ENCODE data around the gene KIAA0319L.

Gene KIAA0319L

DNA sequence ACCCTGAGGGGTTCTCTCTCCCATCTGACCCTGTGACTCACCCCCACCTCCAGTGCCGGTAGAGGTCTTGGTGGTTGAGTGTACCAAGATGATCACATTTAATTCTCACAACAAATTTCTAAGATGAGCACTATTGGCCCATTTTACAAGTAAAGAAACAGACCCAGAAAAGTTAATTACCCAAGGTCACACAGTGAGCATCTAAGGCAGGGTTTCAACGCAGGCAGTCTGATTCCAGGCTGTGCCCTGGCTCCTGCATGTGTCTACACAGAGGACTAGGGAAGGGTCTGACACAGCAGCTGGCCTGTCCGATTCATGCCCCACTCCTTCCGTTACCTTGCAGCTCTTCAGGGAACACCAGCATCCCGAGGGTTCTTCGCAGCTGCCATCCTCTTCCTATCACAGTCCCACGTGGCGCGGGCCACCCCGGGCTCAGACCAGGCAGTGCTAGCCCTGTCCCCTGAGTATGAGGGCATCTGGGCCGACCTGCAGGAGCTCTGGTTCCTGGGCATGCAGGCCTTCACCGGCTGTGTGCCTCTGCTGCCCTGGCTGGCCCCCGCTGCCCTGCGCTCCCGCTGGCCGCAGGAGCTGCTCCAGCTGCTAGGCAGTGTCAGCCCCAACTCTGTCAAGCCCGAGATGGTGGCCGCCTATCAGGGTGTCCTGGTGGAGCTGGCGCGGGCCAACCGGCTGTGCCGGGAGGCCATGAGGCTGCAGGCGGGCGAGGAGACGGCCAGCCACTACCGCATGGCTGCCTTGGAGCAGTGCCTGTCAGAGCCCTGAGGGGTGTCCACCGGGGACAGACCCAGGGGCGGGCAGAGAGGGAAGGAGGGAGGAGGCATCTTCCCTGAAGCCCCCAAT lies 7.9 kb upstream of the KIAA0319L start:
- FAIRE-seq (no peak), DNase-seq (ENCODE audit: extremely low spot score, insufficient read length, low read depth) (no peak)

DNA sequence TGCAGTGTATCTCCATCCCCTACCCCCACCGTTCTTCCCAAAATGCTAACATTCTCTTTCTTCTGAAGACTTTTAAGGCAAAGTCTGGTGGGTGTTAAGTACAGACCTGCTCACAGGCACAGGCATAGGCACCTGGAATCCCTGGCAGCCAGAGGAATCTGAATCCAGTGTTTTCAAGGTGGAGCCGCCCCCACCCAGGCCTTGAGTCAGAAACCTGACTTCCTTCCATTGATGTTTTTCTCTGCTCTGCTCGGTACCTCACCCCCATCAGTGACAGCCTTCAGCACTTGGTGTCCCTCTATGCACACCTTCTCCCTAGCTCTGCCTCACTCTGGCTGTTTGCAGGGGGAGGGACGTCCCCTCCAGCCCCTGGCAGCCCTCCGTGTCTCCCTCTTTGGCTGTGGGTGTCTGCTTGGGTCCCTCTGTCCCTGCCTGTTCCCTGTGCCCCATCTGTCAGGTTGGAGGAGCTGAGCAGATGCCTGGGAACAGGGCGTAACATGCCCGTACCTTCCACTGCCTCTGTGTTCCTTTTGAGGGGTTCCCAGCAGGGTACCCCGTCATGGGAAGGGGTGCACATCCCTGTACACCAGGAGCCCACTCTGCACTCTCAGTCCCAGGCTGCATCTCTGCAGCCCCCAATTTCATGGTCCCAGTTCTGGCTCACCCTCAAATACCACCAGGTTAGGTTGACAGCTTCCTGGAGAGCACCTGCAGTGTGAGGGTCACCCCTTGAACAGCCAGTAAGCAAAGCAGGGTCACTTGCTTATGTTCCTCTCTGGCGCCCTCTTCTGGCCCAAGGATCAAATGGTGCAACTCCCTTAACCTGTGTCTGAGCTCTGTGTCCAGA lies 7.1 kb upstream of the KIAA0319L start:
- FAIRE-seq (peak; percentile 81), DNase-seq (ENCODE audit: extremely low spot score, insufficient read length, low read depth) (peak; percentile 44)

DNA sequence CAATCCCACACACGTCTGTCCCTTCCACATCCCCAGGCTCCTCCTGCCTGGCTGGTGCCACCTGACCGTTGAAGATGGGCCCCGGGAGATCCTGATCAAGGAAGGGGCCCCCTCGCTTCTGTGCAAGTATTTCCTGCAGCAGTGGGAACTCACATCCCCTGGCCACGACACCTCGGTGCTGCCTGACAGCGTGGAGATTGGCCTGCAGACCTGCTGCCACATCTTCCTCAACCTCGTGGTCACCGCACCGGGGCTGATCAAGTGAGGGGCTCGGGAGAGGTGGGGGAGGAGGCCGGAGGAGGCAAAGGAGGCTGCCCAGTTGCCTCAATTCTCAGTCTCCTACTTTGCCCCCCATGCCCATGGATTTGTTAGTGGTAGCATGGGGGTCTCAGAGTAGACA lies 6.0 kb upstream of the KIAA0319L start:
- FAIRE-seq: no peak

DNA sequence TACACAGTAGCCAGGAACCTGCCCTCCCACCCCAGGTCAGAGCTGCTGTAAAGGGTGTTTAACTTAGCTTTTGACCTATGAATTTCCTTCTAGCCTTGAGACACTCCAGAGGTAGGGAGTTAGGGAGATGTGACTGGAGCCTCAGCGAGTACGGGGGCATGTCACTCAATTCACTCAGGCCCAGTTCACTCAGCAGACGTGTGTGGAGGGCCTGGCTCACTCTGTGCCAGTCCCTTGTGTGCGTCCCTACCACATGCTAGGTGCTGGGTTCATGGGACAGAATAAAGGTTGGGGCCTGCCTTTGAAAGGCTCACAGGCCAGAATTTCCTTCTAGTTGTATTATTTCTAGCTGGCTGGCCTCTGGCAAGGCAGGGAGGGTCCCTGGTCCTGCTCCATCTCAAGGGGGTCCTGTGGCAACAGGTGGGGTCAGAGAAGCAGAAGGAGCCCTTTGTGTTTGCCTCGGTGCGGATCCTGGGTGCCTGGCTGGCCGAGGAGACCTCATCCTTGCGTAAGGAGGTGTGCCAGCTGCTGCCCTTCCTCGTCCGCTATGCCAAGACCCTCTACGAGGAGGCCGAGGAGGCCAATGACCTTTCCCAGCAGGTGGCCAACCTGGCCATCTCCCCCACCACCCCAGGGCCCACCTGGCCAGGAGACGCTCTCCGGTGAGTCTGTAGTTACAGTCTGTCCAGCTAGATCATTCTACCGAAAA lies 4.9 kb upstream of the KIAA0319L start:
- no peak for DNase-seq (ENCODE audit: extremely low spot score, insufficient read length, low read depth)
- no peak for FAIRE-seq

More for the DNA sequence above, 6.0 kb upstream of the KIAA0319L start:
- DNase-seq (ENCODE audit: extremely low spot score, insufficient read length, low read depth): no peak

DNA sequence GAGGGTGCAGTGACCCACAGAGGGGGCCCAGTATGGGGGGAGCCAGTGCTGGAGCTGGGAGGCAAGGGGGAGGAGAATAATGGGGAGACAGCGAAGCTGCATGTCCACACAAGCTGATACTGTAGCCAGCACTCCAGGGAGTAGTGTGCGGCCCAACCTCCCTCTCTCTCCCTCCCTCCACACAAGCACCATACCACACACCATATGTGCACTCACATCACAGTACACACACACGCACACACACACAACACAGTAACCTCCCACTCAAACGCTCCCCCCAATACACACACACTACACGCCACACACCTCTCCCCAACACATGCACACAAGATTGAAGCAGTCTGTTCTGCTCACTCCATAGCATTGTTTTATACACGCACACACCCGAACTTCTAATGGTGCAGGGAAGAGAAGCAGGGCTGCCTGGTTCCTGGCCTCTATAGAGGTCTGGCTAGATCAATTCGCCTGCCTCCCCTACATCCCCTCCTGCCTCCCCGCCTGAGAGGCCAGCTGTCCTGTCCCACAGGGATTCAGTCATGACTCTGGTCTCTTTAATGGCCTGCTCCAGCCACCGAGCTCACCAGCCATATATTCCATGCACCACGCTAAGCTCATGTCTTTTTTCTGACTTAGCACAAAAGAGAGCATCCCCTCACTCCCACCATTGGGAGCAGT lies 4.2 kb upstream of the KIAA0319L start:
- FAIRE-seq (no peak), DNase-seq (ENCODE audit: extremely low spot score, insufficient read length, low read depth) (no peak)

DNA sequence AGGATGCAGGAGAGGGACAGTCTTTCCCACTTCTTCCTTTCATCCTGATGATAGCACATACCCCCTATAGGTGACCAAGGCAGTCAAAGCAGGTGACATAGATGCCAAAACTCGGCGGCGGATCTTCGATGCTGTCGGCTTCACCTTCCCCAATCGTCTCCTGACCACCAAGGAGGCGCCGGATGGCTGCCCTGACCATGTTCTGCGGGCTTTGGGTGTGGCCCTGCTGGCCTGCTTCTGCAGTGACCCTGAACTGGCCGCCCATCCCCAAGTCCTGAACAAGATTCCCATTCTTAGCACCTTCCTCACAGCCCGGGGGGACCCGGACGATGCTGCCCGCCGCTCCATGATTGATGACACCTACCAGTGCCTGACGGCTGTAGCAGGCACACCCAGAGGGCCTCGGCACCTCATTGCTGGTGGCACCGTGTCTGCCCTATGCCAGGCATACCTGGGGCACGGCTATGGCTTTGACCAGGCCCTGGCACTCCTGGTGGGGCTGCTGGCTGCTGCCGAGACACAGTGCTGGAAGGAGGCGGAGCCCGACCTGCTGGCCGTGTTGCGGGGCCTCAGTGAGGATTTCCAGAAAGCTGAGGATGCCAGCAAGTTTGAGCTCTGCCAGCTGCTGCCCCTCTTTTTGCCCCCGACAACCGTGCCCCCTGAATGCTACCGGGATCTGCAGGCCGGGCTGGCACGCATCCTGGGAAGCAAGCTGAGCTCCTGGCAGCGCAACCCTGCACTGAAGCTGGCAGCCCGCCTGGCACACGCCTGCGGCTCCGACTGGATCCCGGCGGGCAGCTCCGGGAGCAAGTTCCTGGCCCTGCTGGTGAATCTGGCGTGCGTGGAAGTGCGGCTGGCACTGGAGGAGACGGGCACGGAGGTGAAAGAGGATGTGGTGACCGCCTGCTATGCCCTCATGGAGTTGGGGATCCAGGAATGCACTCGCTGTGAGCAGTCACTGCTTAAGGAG lies 3.3 kb upstream of the KIAA0319L start:
- DNase-seq (ENCODE audit: extremely low spot score, insufficient read length, low read depth) (no peak), FAIRE-seq (no peak)

DNA sequence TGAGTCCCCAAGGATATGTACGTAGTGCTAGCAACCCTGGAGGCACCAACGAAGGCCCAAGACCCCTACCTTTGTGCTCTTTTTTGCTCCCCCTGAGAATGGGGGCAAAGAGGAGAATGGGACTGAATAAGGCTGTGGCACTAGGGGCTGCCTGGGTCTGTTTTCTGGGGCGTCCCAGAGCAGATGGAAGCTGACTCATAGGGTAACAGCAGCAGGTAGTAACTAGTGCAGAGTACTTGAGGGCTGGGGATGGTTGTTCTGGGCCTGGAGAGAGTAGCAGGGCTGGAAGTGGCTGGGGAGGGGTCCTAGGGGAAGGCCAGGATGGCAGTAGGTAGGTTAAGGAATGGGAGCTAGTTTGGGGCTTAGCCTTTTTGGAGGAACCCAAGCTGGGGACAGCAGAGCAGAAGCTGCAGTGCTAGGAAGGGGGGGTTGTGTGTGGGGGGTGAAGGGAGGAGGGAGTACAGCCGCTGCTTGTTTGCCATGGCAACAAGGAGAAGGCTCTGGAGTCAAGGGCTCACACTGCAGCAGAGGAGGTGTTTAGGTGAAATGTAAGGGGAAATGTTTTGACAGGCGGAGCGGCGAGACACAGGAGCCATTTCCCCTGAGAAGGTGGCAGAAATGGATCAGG lies 2.2 kb upstream of the KIAA0319L start:
- no peak for FAIRE-seq
- DNase-seq (ENCODE audit: extremely low spot score, insufficient read length, low read depth): no peak

DNA sequence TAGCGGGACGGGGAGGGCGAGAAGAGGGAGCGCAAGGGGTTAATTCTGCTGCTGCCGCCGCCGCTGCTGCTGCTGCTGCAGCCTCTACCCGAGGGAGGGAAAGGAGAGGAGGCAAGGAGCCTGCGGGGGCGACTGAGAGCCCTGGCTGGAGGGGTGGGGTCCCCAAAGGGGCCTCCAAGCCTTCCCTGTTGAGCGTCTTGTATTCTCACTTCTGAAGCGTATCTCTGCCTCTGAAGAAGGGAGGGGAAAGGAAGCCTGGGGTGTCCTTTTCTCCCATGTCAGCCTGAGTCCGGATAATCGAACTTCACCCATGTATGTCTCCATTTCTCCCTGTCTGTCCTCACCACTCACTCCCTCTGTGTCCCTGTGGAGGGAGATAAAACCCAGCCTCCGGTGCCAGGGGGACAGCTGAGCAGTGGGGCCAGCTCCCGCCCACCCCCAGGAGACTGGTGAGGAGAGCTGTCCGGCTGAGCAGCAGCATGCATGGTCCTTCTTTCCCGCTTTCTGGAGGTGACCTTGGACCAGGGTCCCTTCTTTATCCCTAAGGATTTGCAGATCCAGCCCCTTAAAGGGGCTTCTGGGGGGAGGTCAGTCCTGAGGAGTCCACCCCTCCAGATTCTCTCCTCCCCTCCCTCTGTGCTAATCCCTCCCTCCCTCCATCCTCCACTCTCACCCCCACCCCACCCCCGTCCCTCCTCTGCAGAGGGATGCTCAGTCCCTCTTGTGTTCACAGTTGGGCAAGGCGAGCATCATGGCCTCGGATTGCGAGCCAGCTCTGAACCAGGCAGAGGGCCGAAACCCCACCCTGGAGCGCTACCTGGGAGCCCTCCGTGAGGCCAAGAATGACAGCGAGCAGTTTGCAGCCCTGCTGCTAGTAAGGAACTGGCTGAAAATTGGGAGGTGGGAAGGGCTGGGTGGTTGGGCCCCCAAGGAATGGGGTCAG lies 1.4 kb upstream of the KIAA0319L start:
- FAIRE-seq: peak; percentile 12

DNA sequence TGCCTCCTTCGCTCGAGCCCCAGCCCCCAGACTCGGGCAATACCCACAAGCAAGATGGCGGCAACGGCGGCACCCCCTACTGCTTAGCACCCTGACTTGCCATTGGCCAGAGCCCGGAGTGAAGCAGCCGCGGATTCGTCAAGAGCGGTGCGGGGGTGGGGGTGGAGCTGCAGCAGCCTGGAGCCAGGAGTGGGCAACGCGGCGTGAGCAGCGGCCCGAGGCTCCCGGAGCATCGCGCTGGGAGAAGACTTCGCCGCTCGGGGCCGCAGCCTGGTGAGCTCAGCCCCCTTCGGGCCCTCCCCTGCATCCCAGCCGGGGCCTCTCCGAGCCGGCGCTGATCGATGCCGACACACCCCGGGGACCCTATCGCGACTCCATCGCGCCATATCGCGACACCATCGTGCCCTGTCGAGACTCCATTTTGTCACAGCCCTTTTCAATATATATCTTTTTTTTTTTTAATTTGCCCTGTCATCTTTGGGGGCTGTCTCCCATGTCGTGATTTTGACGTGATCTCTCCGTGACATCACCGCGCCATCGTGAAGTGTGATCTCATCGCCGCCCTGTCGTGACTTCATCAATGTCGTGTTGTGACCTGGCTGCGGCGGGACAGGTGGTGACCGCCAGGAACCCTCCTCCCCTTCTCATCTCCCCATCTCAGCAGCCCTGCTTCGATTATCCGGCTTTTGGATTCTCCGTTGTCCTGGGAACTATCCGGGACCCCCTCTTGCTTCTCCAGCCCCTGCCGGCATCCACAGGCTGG lies 589 bp upstream of the KIAA0319L start, which contains the start of gene NCDN:
Gene NCDN (plus strand): TSS at position 189 of the 763 bp plus-strand sequence. CDS start 392 bp downstream, at position 581.
- peak; percentile 98 for FAIRE-seq

More for the DNA sequence above, 1.4 kb upstream of the KIAA0319L start:
- DNase-seq (ENCODE audit: extremely low spot score, insufficient read length, low read depth): no peak

DNA sequence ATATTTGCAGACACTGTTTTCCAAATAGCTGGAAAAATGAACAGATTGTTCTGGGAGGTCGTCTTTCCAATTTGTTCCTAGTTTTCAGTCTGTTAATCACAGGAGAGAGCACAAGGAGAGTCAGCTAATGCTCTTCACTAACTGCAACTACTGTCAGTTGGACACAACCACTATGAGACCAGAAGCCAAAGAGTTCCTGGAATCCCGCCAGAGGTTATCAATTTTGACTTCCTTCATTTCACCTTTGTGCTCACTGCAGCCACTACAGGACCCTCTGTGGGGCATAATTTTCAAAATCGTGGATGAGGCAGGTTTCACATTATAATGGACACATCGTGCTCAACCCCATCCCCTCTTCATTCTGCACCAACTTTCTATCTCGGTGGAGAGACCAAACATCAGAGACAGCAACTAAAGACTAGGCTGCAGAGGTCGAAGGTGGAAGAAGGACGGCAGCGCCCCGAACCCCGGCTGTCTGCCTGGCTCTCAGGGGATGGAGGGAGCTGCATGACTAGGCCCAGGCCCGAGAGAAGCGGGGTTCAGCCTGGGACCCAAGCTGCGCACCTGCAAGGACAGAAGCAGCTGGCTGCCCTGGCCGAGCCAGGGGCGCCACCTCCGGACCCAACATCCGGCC lies 602 bp downstream of the KIAA0319L start:
- DNase-seq (ENCODE audit: extremely low spot score, insufficient read length, low read depth): no peak
- FAIRE-seq: peak; percentile 12

More for the DNA sequence above, 589 bp upstream of the KIAA0319L start, which contains the start of gene NCDN:
- DNase-seq (ENCODE audit: extremely low spot score, insufficient read length, low read depth): peak; percentile 95

DNA sequence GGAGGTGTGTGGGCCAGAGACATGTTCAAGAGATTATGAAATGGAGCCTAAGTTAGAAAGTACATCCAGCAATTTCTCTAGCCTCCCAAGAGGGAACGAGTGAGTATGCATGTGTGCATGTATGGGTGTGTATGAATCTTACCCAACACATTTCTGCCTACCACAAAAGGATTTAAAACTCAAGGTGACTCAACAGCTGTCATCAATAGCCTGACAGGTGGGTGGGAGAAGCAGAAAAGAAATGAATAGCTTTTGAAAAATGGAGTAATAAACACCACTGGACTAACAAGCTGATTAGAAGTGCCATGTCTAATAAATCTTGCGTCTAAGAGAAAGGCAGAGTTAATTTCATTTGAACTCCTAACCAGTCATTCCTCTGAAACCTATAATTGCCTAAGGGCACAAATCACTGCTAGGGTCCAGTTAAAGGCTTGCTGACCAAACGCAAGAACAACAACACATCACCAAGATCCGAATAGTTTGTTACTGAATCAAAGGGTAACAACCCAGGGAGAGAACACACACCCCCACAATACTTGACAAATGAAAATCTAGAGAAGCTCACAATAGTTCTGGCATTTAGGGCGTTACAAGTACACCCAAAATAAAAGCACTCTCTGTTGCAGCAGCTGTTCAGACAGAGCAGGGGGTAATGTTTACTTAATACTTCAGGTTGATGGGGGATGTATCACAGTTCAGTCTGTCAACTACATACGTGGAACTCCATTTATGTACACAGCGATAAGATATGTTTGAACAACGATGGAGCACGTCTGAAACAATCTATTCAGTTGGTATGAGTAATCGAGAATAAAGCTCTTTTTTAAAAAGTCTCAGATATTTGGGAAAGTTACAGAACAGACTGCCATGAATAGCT lies 1.4 kb downstream of the KIAA0319L start:
- DNase-seq (ENCODE audit: extremely low spot score, insufficient read length, low read depth): no peak
- no peak for FAIRE-seq

DNA sequence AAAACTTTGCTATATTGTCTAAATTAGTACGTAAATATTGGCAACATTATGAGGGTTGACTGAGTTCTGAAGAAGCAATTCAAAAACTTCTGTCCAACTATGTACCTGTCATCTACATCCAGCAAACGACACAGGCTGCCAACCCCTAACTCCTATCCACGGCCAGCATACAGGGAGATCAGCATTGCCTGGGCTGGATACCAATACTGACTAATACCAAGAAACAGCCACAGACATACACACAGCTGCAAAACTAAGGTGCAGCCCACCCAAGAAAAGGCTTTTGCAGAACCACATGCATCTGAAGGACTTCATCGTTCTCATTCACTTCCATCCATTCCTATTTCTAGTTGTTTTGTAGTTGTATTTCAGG lies 2.0 kb downstream of the KIAA0319L start:
- no peak for DNase-seq (ENCODE audit: extremely low spot score, insufficient read length, low read depth)
- FAIRE-seq: no peak

DNA sequence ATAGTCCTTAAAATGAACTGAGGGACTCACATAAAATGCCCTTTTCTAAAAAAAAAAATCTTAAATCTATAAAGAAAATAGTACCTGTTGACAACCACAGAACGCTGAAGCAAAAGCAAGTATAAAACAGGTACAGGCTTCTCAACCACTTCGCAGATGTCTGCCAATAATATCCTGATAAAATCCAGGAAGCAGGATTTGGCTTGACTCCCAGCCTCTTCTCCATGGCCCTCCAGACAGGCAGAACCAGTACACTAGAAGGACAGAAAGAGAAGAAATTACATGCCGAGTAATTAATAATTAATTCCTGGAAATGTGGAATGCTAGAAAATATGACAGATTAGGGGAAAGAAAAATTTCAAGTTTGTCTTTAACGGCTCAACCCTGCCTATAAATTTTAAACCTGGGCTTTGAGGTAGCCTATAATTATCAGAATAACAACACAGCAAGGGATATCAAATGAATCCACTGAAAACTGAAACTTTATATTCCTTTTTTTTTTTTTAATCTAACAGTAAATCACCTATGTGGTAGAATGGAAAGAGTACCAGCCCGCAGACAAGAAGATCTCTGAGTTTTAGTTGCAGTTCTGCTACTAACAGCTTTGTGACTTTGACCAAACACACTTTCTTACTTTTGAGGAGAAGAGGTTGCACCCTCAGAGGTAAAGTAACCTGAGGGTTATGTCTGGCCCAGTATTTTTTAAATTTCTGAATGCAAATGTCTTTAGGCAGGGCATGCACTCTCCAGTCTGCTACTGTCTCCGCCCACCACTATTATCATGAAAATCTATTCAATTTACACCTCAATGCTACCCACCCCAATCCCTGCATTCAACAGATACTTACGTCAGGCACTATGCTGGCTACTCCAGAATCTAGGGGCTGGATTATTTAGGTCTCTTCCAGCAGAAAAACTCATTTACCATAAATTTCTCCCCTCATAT lies 2.7 kb downstream of the KIAA0319L start:
- no peak for FAIRE-seq
- DNase-seq (ENCODE audit: extremely low spot score, insufficient read length, low read depth): no peak

DNA sequence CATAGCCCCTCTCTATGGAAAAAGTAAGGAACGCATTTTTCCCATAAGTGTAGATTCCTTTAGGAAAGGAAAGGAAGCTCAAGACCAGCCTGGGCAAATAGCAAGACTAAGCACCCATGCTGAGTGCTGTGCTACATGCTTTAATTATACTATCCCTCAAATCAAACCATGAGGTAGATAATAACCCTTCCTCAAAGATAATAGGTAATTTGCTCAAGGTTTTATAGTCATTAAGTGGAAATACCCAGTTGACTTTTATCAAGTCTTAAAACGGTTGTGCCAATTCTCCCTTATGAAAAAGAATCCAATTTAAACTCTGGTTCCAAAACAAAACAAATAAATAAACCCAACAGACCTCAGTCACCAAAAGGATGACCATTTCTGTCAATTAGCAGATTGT lies 3.4 kb downstream of the KIAA0319L start:
- FAIRE-seq: no peak
- DNase-seq (ENCODE audit: extremely low spot score, insufficient read length, low read depth): no peak
